GM23338 (cell line): ENCODE measurements around the gene RRBP1.

Experiments
- CREB1 ChIP-seq: fragments of 250-450 bp; sonication (Bioruptor Pico); IDR thresholded peaks from 2 replicates; pipeline ENCODE4 v1.5.0; 2020; ENCODE audit warnings: low read depth, mild to moderate bottlenecking, moderate library complexity
- EZH2 ChIP-seq: fragments of 200-600 bp; sonication (generic); IDR thresholded peaks from one replicate; pipeline ENCODE4 v1.8.0; 2017; ENCODE audit warnings: antibody characterized with exemption, mild to moderate bottlenecking, low read depth; ENCODE audit not compliant: unreplicated experiment
- JUNB ChIP-seq: IDR thresholded peaks from one replicate; pipeline ENCODE4 v1.6.1; 2016; ENCODE audit warnings: antibody characterized with exemption; ENCODE audit not compliant: unreplicated experiment
- NANOG ChIP-seq: IDR thresholded peaks from 2 replicates; pipeline ENCODE4 v1.6.1; 2016; ENCODE audit warnings: antibody characterized with exemption, borderline replicate concordance
- POLR2AphosphoS5 ChIP-seq: IDR thresholded peaks from 2 replicates; pipeline ENCODE4 v1.6.1; 2016; ENCODE audit warnings: antibody characterized with exemption, low read depth
- STAT1 ChIP-seq: IDR thresholded peaks from one replicate; pipeline ENCODE4 v1.6.1; 2016; ENCODE audit warnings: antibody characterized with exemption; ENCODE audit not compliant: unreplicated experiment
- ZNF331 ChIP-seq: fragments of 250-450 bp; sonication (Bioruptor Pico); IDR thresholded peaks from 2 replicates; pipeline ENCODE4 v1.5.0; 2020; ENCODE audit warnings: low read depth, mild to moderate bottlenecking, moderate library complexity
- TF ChIP-seq, protein P1 (sequence below), 2 experiments: fragments of 200-600 bp in 1 of 2; sonication (generic) in 1 of 2; conservative IDR thresholded peaks; 2 replicates each; pipeline versions ENCODE4 v1.5.1 to v1.6.1; 2016 to 2017; ENCODE audit warnings: antibody characterized with exemption in 2 of 2, low read depth in 2 of 2, mild to moderate bottlenecking in 2 of 2, moderate library complexity in 1 of 2
- TF ChIP-seq, protein P2 (sequence below): IDR thresholded peaks from 2 replicates; pipeline ENCODE4 v1.6.1; 2016; ENCODE audit warnings: antibody characterized with exemption
- TF ChIP-seq, protein P3 (sequence below): IDR thresholded peaks from one replicate; pipeline ENCODE4 v1.6.1; 2018; ENCODE audit warnings: antibody characterized with exemption; ENCODE audit not compliant: unreplicated experiment

DNA sequence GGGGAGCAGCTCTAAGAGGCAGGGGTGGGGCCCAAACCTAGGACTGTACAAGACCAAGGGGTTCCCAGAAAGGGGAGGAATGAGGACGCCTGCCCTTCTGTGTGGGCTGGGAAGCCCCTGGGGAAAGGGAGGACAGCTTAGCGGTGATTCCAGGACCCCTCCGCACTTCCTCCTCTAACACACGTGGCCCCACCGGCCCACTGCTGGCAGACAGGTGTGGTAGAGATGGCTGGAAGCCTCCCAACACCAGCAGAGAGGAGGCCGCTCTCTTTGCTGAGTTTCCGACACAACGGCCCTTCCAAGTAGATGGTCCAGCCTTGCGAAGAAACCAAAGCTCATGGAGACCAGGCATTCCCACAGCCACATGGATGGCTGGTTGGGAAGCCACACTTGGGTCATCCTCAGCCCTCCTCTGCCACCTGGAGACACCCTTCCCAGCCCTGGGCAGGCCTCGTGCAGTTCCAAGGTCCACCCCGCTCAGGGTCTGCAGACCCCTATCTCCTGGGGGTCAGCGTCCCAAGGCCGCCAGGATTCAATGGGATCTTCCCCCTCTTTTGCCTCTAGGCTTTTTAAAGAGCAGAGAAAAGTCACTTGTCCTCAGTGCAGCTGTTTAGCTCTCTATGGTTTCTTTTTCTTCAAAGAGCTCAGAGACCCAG, 43.9 kb downstream of the RRBP1 start:
- TF ChIP-seq, protein P1, sequence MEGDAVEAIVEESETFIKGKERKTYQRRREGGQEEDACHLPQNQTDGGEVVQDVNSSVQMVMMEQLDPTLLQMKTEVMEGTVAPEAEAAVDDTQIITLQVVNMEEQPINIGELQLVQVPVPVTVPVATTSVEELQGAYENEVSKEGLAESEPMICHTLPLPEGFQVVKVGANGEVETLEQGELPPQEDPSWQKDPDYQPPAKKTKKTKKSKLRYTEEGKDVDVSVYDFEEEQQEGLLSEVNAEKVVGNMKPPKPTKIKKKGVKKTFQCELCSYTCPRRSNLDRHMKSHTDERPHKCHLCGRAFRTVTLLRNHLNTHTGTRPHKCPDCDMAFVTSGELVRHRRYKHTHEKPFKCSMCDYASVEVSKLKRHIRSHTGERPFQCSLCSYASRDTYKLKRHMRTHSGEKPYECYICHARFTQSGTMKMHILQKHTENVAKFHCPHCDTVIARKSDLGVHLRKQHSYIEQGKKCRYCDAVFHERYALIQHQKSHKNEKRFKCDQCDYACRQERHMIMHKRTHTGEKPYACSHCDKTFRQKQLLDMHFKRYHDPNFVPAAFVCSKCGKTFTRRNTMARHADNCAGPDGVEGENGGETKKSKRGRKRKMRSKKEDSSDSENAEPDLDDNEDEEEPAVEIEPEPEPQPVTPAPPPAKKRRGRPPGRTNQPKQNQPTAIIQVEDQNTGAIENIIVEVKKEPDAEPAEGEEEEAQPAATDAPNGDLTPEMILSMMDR (conservative IDR thresholded peaks at IDR 0.05; ENCODE audit: low read depth in 2 of 2) = no peak
- TF ChIP-seq JUNB (no peak), STAT1 (no peak), EZH2 (no peak), CREB1 (no peak), POLR2AphosphoS5 (no peak), ZNF331 (CRISPR knock-in tag) (no peak), NANOG (no peak)
- TF ChIP-seq, protein P2, sequence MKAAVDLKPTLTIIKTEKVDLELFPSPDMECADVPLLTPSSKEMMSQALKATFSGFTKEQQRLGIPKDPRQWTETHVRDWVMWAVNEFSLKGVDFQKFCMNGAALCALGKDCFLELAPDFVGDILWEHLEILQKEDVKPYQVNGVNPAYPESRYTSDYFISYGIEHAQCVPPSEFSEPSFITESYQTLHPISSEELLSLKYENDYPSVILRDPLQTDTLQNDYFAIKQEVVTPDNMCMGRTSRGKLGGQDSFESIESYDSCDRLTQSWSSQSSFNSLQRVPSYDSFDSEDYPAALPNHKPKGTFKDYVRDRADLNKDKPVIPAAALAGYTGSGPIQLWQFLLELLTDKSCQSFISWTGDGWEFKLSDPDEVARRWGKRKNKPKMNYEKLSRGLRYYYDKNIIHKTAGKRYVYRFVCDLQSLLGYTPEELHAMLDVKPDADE = no peak
- TF ChIP-seq, protein P3, sequence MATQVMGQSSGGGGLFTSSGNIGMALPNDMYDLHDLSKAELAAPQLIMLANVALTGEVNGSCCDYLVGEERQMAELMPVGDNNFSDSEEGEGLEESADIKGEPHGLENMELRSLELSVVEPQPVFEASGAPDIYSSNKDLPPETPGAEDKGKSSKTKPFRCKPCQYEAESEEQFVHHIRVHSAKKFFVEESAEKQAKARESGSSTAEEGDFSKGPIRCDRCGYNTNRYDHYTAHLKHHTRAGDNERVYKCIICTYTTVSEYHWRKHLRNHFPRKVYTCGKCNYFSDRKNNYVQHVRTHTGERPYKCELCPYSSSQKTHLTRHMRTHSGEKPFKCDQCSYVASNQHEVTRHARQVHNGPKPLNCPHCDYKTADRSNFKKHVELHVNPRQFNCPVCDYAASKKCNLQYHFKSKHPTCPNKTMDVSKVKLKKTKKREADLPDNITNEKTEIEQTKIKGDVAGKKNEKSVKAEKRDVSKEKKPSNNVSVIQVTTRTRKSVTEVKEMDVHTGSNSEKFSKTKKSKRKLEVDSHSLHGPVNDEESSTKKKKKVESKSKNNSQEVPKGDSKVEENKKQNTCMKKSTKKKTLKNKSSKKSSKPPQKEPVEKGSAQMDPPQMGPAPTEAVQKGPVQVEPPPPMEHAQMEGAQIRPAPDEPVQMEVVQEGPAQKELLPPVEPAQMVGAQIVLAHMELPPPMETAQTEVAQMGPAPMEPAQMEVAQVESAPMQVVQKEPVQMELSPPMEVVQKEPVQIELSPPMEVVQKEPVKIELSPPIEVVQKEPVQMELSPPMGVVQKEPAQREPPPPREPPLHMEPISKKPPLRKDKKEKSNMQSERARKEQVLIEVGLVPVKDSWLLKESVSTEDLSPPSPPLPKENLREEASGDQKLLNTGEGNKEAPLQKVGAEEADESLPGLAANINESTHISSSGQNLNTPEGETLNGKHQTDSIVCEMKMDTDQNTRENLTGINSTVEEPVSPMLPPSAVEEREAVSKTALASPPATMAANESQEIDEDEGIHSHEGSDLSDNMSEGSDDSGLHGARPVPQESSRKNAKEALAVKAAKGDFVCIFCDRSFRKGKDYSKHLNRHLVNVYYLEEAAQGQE = no peak
